GM21528 (cell line): ENCODE results near the gene FBXW5.

Source experiments
- ATAC-seq: cut with Tn5 transposase; IDR thresholded peaks from one replicate; pipeline ENCODE4 v1.9.1; 2021; ENCODE audit warnings: mild to moderate bottlenecking, moderate library complexity; ENCODE audit not compliant: unreplicated experiment, low FRiP score

Gene FBXW5, protein sequence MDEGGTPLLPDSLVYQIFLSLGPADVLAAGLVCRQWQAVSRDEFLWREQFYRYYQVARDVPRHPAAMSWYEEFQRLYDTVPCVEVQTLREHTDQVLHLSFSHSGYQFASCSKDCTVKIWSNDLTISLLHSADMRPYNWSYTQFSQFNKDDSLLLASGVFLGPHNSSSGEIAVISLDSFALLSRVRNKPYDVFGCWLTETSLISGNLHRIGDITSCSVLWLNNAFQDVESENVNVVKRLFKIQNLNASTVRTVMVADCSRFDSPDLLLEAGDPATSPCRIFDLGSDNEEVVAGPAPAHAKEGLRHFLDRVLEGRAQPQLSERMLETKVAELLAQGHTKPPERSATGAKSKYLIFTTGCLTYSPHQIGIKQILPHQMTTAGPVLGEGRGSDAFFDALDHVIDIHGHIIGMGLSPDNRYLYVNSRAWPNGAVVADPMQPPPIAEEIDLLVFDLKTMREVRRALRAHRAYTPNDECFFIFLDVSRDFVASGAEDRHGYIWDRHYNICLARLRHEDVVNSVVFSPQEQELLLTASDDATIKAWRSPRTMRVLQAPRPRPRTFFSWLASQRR

DNA sequence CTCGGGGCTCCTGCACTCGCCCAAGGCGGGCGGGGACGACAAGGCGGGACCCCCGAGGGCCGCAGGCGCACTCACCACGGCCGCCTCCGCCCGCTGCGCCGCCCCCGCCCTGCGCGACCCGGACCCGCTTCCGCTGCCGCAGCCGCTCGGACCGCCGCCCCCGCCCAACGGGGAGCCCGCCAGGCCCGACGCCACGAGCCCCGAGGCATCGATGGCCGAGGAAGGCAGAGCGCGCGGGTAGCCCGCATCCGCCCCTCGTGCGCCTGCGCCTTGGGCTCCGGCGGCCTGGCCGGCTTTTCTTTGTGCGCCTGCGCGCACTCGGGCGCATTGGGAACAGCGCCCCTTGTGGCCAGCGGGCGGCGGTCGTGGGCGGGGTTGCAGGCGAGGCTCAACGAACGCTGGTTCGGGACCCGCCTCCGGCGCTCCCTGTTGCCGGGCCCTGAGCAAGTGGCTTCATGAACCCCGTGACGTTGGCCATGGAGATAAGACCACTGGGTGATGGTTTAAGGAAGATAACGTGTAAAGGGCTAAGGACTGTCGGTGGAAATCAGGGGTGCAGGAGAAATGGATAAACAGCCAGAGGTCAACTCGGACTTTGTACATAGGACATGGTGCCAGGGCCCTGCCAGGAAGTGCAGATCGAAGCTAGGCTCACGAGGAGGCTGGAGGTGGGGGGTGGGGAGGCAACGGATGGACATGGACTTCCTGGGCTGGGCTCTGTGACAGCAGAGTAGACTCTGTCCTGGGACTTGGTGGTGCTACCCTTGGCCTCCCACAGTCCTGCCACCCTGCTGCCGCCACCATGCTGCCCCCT is at the start of gene FBXW5, which contains the start of gene C8G:
Gene FBXW5, minus strand, starts transcription at position 220 of the 814 bp plus-strand sequence. CDS start 655 bp downstream, outside the sequence.
Gene C8G, plus strand, starts transcription at position 725 of the 814 bp plus-strand sequence. Its CDS starts 78 bp downstream, at position 803.
- peak; percentile 61 for ATAC-seq

DNA sequence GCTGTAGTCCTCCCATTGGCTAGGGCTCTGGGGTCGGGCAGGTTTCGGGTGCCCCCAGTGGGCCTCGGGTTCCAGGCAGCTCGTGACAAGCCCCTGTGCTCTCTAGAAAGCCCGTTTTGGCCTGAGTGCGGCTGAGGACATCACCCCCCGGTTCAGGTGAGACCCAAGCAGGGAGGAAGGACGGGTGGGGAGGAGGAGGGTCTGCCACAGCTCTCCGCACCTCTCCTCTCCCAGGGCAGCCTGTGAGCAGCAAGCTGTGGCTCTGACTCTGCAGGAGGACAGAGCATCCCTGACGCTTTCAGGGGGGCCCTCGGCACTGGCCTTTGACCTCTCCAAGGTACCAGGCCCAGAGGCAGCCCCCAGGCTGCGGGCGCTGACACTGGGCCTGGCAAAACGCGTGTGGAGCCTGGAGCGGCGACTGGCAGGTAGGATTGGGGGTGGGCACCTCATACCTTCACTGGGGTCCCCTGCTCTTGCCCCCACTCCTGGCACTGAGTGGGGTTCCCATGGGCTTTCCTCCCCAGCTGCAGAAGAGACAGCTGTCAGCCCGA is 48.4 kb upstream of the FBXW5 start:
- ATAC-seq = no peak

DNA sequence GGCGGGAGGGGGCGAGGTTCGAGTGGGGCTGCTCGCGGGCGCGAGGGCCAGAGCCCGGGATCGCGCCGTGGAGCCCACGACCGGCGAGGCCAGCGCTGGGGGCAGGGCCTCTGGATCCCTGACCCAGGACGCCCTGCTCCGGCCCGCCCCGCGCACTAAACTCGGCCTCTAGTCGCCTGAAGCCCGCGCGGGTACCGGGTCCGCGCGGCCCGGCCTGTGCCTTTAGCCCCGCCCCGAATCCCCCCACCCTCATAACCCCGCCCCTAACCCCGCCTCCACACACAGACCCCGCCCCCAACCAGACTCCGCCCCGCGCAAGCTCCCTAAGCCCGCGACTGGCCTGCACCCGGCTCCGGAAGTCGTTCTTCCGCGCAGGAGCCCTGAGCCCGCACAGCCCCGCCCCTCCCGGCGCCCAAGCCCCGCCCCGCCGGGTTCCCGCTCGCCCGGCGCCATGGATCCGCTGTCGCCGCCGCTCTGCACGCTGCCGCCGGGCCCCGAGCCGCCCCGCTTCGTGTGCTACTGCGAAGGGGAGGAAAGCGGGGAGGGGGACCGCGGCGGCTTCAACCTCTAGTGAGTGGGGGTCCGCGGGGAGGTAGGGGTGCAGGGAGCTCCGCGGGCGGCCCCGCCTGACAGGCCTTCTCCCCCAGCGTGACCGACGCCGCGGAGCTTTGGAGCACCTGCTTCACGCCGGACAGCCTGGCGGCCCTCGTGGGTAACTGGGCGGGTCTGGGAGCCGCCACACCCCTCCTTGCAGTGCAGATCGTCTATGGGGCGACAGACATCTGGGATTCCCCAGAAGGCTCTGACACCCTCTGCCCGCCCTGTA is 47.7 kb upstream of the FBXW5 start, which contains the start of gene PAXX:
Gene PAXX, plus strand, starts transcription at position 430 of the 826 bp plus-strand sequence. Its CDS starts 22 bp downstream, at position 452.
- ATAC-seq = peak; percentile 69

DNA sequence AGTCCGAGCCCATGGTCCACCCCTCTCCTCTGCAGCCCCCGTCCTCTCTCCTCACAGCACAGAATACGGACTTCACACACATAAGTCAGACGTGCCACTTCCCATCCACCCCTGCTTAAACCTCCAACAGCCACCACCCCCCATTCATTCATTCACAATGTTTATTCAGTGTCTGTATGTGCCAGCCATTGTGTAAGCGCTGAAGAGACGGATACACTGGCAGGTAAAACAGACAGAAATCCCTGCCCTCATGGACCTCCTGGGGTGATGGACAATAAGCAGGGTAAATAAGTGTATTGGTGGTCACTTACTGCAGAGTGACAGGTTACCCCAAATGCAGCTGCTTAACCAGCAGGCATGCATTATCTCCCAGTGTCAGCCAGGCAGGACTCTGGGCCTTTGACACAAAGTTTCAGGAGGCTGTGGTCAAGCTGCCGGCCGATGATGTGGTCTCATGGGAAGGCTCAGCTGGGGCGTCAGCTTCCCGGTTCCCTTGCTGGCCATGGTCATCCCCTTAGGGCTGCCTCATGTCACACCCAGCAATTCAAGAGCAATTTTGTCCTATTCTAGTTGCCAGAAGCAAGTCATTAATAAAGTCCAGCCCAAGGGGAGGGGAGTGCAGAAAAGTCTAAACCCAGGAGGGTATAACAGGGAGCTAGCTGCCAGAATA is 45.8 kb upstream of the FBXW5 start:
- ATAC-seq = no peak

GRCh38 chr9:136988872-136989271 is 44.3 kb upstream of the FBXW5 start:
- no peak for ATAC-seq

- no peak for ATAC-seq
Measured at GRCh38 chr9:136985853-136986252, 41.3 kb upstream of the FBXW5 start.

GRCh38 chr9:136985027-136985602 is 40.6 kb upstream of the FBXW5 start:
- no peak for ATAC-seq

DNA sequence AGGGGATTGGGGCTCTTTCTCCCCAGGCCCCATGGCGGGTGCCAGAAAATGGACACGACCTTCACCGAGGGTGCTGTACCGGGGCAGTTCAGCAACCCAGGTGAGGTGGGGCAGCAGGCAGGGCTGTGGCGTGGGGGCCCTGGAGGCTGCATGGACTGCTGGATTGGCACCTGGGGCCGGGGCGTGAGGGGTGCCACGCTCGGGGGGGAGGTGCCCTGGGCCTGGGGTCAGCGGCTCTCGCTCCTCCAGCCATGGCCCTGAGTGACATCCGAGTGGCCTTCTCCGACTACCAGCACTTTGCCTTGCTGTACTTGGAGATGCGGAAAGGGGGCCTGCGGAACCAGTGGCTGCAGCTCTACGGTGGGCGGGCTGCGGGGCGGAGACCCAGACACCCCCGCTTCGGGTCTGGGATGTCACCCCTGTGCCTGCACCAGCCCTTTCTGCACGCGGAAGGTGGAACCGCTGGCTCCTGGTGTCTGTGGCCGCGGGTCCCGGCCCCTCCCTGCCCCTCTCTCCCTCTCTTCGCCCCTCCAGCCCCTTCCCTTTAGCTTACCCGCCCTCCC is 40.0 kb upstream of the FBXW5 start:
- ATAC-seq = no peak

DNA sequence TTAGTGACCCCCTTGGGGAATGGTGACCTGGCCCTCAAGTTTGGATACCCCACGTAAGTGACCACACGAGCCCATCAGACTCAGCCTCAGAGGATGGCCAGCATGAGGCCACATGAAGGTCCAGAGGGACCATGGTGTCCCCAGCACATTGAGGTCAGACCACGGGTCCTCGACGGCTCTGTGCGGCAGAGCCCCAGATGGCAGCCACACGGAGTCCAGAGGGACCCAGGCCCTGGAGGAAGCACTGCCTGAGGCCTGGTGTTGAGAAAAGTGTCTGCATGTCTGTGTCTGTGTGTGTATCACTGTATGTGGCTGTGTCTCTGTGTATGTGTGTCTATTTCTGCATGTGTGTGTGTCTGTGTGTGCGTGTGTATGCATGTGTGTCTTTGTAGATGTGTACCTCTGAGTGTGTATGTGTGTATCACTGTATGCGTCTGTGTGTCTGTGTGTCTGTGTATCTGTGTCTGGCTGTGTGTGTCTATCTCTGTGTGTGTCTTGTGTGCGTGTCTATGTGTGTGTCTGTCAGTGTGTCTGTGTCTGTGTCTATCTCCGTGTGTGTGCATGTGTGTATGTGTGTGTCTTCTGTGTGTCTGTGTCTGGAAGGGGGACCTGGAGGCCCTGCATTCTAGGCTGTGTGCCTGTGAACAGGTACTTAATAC is 39.2 kb upstream of the FBXW5 start:
- ATAC-seq = no peak

GRCh38 chr9:136983167-136983566 is 38.6 kb upstream of the FBXW5 start:
- ATAC-seq = no peak

DNA sequence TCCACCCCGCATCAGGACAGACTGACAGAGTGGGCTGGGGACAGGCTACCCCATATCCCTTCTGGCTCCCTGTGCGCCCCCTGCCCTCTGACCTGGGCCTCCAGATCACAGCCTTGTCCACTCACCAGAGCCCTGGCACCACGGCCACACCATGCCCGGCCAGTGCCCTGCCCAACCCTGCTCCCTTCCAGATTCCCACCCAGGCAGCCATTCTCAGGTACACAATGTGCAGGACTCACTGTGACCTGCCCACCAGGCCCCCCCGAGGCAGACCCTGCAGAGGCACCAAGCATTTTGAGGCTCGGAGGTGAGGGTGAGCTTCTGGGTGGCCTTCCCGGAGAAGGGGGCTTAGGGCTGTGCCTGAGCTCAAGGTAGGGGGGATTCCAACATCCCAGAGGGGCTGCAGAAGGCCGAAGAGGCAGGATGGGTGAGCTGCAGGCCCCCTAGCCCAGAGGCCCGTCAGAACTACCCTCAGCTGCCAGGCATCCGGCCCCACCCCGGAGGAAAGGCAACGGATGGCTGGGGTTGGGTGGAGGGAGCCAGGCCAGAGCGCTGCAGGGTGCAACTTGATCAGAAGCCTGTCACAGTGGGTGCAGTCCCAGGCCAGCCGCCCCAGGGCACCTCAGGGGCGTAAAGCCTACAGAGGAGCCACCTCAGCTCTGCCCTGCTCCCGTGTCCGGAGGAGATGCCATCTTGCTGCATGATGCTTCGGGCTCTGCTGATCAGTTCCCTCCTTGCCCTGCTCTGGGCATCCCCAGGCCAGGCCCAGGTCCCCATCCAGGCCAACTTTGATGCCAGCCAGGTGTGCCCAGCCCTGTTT is 37.9 kb upstream of the FBXW5 start, which contains the start of gene LCNL1:
Gene LCNL1, plus strand, starts transcription at position 762 of the 820 bp plus-strand sequence. CDS start 594 bp downstream, outside the sequence.
- ATAC-seq = no peak

DNA sequence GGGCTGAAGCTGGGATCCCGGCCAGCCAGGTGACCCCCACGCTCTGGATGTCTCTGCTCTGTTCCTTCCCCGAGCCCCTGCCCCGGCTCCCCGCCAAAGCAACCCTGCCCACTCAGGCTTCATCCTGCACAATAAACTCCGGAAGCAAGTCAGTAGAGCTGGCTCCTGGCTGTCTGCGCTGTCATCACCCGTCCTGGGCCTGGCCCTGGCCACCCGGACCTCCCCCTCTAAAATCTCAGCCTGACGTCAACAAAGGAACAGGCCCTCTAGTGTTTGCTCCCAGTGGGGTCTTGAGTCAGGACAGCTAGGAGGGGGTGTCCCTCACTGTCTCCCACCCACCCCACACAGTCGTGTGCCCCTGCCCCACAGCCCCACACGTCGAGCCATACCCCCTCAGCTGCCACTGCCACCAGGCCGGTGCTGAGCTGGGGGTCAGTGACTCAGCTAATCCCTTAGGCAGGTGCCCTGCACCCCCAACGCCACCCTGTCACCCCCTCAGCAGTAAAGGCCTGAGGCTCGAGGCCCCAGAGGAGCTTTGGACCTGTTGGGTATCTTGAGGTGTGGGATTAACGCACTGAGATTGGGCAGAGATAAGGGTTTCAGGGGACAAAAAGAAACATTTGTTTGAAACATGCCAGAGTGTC is 37.2 kb upstream of the FBXW5 start:
- ATAC-seq = no peak

DNA sequence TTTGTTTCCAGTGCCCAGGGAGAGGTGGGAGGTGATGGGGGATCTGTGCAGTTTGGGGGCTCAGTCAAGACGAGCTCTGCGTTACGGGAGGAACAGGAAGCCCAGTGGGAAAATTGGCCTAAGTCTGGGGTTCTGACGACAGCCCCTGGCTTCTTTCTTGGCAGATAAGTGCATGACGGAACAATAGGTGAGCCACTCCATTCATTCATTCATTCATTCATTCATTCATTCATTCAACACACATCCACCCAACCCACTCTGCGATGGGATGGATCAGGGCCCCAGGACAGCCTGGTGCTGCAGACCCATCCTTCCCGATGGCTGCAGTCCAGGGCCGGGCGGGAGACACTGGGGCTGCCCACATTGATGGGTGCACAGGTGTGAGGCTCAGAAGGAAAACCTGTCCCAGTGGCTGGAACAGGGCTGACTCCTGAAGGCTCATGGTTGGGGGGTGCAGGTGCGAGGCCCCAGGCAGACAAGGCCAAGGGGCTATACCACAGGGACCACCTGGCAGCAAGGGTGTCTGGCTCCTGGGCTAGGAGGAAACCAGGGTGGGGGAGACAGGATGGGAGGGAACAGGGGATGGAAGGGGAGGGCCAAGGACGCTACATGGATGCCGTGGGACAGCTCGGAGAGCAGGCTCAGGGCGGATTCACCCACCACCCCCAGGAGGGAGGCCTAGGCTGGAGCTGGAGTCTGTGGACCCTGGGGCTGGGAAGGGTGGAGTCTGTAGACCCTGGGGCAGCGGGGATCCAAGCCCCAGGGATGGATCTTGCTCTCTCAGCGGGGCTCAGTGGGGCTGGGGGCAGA is 36.3 kb upstream of the FBXW5 start:
- no peak for ATAC-seq

DNA sequence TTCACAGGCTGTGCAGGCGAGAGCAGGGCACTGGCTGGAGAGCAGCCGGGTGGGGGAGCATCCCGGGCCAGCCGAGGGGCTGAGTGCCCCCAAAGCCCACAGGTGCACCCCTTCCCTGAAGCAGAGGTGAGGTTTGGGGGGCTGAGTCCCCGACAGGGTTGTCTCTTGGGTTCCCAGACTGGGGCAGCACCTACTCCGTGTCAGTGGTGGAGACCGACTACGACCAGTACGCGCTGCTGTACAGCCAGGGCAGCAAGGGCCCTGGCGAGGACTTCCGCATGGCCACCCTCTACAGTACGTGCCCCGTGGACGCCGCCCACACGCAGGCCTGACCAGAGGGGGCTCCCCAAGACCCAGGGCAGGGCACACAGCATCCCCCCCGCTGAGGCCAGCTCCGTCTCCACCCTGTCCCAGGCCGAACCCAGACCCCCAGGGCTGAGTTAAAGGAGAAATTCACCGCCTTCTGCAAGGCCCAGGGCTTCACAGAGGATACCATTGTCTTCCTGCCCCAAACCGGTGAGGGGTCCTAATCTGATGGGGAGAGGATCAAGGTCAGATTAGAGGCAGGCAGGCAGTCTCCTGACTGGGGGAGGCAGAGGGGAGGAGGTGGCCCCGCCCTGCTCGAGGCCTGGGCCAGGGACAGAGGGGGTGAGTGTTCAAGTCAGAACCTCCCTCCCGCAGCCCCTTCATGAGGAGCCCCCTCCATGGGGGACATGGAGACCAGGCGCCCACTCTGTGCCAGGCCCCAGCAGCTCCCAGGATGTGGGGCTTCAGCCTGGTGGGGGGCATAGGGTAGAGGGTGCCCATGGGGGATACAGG is 35.4 kb upstream of the FBXW5 start:
- ATAC-seq = no peak
